ENCODE measurements around the gene TEDC2. TPM values are rescaled to one million over a fixed set of nuclear protein-coding genes. Genes with fewer than 3 reads are reported as not detected.

TEDC2 gene
- total RNA-seq, 2 experiments from 2014 or later: 23.2 to 30.7 TPM

- CTCF ChIA-PET: no interaction called here
- TF ChIP-seq CTCF (IDR thresholded peaks at IDR 0.05): no peak
- no peak for DNase-seq
- Mint-ChIP-seq H3K9me3 (no peaks in the 10 kb centered on the region), H3K36me3 (ENCODE audit: low read depth) (peaks cover 5% of the 10 kb centered on the region), H3K4me3 (no peak overlapping the region), H3K27ac (no peak overlapping the region), H3K27me3 (no peaks in the 10 kb centered on the region), H3K4me1 (ENCODE audit: low read depth) (no peaks in the 10 kb centered on the region)
- POLR2A ChIA-PET: interaction anchor here (0.6 kb wide), 1 partner anchor 221 kb away, joined by 3 read pairs; no protein-coding TSS in a partner anchor
- intact Hi-C loops (cut with micrococcal nuclease): no loop called here
- no peak for ATAC-seq
Measured at GRCh38 chr16:2496223-2497115, 36.6 kb downstream of the TEDC2 start.

- ChIA-PET CTCF (no interaction called here), POLR2A (no interaction called here)
- H3K27ac Mint-ChIP-seq: no peak overlapping the region
- no peaks in the 10 kb centered on the region for H3K27me3 Mint-ChIP-seq
- no peak for TF ChIP-seq CTCF (IDR thresholded peaks at IDR 0.05)
- no peak overlapping the region for H3K4me3 Mint-ChIP-seq
- peaks cover 5% of the 10 kb centered on the region for H3K36me3 Mint-ChIP-seq (ENCODE audit: low read depth)
- intact Hi-C loops (cut with micrococcal nuclease): no loop called here
- no peaks in the 10 kb centered on the region for H3K9me3 Mint-ChIP-seq
- H3K4me1 Mint-ChIP-seq (ENCODE audit: low read depth): no peaks in the 10 kb centered on the region
- ATAC-seq (no peak), DNase-seq (no peak)
Measured at GRCh38 chr16:2497116-2497630, 37.3 kb downstream of the TEDC2 start.

GRCh38 chr16:2497695-2498484, 38.0 kb downstream of the TEDC2 start:
- Mint-ChIP-seq H3K36me3 (ENCODE audit: low read depth) (peaks cover 5% of the 10 kb centered on the region), H3K4me1 (ENCODE audit: low read depth) (no peaks in the 10 kb centered on the region), H3K27ac (no peak overlapping the region), H3K9me3 (no peaks in the 10 kb centered on the region), H3K27me3 (no peaks in the 10 kb centered on the region), H3K4me3 (no peak overlapping the region)
- intact Hi-C loops (cut with micrococcal nuclease): no loop called here
- DNase-seq (no peak), ATAC-seq (no peak)
- TF ChIP-seq CTCF (IDR thresholded peaks at IDR 0.05): no peak
- CTCF ChIA-PET: no interaction called here
- POLR2A ChIA-PET: interaction anchor here (0.9 kb wide), 1 partner anchor 67 kb away, joined by 4 read pairs; no protein-coding TSS in a partner anchor

- CTCF ChIA-PET: no interaction called here
- Mint-ChIP-seq H3K4me1 (ENCODE audit: low read depth) (no peaks in the 10 kb centered on the region), H3K27ac (no peak overlapping the region), H3K9me3 (no peaks in the 10 kb centered on the region), H3K36me3 (ENCODE audit: low read depth) (peaks cover 5% of the 10 kb centered on the region), H3K27me3 (no peaks in the 10 kb centered on the region), H3K4me3 (no peak overlapping the region)
- no peak for ATAC-seq
- POLR2A ChIA-PET: interaction anchor here (0.9 kb wide), 1 partner anchor 68 kb away, joined by 4 read pairs; no protein-coding TSS in a partner anchor
- no peak for DNase-seq
- no peak for TF ChIP-seq CTCF (IDR thresholded peaks at IDR 0.05)
- intact Hi-C loops (cut with micrococcal nuclease): no loop called here
Measured at GRCh38 chr16:2498531-2499253, 38.8 kb downstream of the TEDC2 start.
